ENCODE measurements around the gene NID1. TPM values are rescaled to one million over a fixed set of nuclear protein-coding genes. Genes with fewer than 3 reads are reported as not detected.

Gene NID1
- total and polyA plus RNA-seq, 7 donors: 12.0 to 31.8 (median 22.2) TPM

- no peak overlapping the region for H3K4me3 ChIP-seq
- no peaks in the 10 kb centered on the region for H3K27me3 ChIP-seq (ENCODE audit: insufficient read depth in 3 of 3, low read length in 2 of 3)
- H3K36me3 ChIP-seq (ENCODE audit: insufficient read depth in 1 of 2, low read depth in 1 of 2): no peaks in the 10 kb centered on the region
- no peak for TF ChIP-seq CTCF (IDR thresholded peaks at IDR 0.05)
- H3K4me1 ChIP-seq: no peaks in the 10 kb centered on the region
- ATAC-seq (no peak), DNase-seq (no peak)
- intact Hi-C loops (cut with DNase I): no loop called here
- H3K9me3 ChIP-seq: no peaks in the 10 kb centered on the region
- H3K27ac ChIP-seq: no peak overlapping the region
- WGBS, 3 donors: 70 to 80% (median 78%) methylated on average over 7 of the region's 7 CpGs
These were observed 116.9 kb downstream of the NID1 start for GRCh38 chr1:235947989-235948388.

- H3K27me3 ChIP-seq (ENCODE audit: insufficient read depth in 3 of 3, low read length in 2 of 3): no peaks in the 10 kb centered on the region
- TF ChIP-seq CTCF (IDR thresholded peaks at IDR 0.05): no peak
- intact Hi-C loops (cut with DNase I): no loop called here
- 75 to 84% (median 82%) methylated on average over 5 of the region's 5 CpGs for WGBS, 3 donors
- H3K36me3 ChIP-seq (ENCODE audit: insufficient read depth in 1 of 2, low read depth in 1 of 2): no peaks in the 10 kb centered on the region
- no peak overlapping the region for H3K27ac ChIP-seq
- no peaks in the 10 kb centered on the region for H3K9me3 ChIP-seq
- no peak overlapping the region for H3K4me3 ChIP-seq
- ATAC-seq (no peak), DNase-seq (no peak)
- H3K4me1 ChIP-seq: no peaks in the 10 kb centered on the region
These were observed 118.3 kb downstream of the NID1 start for GRCh38 chr1:235946571-235946981.

GRCh38 chr1:235945775-235946570, 118.9 kb downstream of the NID1 start:
- peak in 1 of 4 donors; percentile 15 for ATAC-seq
- 83 to 90% (median 86%) methylated on average over 15 of the region's 15 CpGs for WGBS, 3 donors

GRCh38 chr1:235943581-235944114, 121.2 kb downstream of the NID1 start:
- ATAC-seq: no peak
- 56 to 63% (median 61%) methylated on average over 9 of the region's 9 CpGs for WGBS, 3 donors
- intact Hi-C loops (cut with DNase I): no loop called here
- TF ChIP-seq CTCF (IDR thresholded peaks at IDR 0.05): no peak
- H3K27ac ChIP-seq: no peak overlapping the region
- DNase-seq: no peak
- no peak overlapping the region for H3K4me3 ChIP-seq
- no peaks in the 10 kb centered on the region for H3K4me1 ChIP-seq
- H3K36me3 ChIP-seq (ENCODE audit: insufficient read depth in 1 of 2, low read depth in 1 of 2): no peaks in the 10 kb centered on the region
- H3K27me3 ChIP-seq (ENCODE audit: insufficient read depth in 3 of 3, low read length in 2 of 3): no peaks in the 10 kb centered on the region
- no peaks in the 10 kb centered on the region for H3K9me3 ChIP-seq

More at GRCh38 chr1:235945775-235946570, 118.9 kb downstream of the NID1 start:
- no peak for TF ChIP-seq CTCF (IDR thresholded peaks at IDR 0.05)
- no peak for DNase-seq
- H3K27ac ChIP-seq: no peak overlapping the region
- H3K27me3 ChIP-seq (ENCODE audit: insufficient read depth in 3 of 3, low read length in 2 of 3): no peaks in the 10 kb centered on the region
- no peaks in the 10 kb centered on the region for H3K9me3 ChIP-seq
- H3K36me3 ChIP-seq (ENCODE audit: insufficient read depth in 1 of 2, low read depth in 1 of 2): no peaks in the 10 kb centered on the region
- H3K4me1 ChIP-seq: no peaks in the 10 kb centered on the region
- no peak overlapping the region for H3K4me3 ChIP-seq
- intact Hi-C loops (cut with DNase I): no loop called here

Data from psoas muscle (tissue), 8 donors.